ENCODE results near the gene HDDC3.

Gene HDDC3

DNA sequence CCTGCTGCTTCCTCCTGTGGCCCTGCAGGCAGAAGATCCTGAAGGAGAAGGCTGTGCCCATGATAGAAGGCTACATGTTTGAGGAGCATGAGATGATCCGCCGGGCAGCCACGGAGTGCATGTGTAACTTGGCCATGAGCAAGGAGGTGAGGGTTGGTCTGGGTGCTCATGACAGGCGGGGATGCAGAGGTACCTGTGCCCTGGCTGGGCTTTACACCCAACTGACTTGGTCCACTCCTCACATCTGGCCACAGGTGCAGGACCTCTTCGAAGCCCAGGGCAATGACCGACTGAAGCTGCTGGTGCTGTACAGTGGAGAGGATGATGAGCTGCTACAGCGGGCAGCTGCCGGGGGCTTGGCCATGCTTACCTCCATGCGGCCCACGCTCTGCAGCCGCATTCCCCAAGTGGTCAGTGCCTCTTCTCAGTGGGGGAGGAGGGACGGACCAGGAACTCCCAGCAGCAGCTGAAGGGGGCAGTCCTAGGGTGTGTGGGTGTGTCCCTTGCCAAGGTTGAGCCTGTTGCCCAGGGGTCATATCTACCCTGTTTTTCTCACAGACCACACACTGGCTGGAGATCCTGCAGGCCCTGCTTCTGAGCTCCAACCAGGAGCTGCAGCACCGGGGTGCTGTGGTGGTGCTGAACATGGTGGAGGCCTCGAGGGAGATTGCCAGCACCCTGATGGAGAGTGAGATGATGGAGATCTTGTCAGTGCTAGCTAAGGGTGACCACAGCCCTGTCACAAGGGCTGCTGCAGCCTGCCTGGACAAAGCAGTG is 20.7 kb upstream of the HDDC3 start:
- DNase-seq: no peak

- DNase-seq: no peak
Observed at GRCh38 chr15:90950676-90951075, 18.3 kb upstream of the HDDC3 start.

DNA sequence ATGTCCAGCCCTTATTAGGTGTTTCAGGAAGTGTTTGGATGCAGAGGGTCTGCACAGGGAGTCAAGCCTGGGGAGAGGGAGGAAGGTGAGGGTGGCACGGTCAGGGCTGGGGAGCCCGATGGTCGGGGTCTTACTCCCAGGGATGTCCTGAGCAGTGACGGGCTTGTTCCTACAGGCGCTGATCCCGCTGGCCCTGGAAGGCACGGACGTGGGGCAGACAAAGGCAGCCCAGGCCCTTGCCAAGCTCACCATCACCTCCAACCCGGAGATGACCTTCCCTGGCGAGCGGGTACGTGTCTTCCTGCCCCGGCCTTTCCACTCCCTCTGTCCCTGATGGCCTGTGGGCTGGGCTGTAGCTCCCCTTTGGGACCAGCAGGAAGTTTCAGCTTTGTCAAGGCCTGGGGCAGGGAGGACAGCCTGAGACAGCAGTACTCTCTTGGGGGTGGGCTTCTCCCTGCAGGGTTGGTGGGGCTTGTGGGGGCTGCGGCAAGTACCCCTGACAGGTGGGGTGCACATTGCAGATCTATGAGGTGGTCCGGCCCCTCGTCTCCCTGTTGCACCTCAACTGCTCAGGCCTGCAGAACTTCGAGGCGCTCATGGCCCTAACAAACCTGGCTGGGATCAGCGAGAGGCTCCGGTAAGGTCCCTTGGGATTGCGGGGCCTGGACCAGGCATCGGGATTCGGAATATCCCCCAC is 17.8 kb upstream of the HDDC3 start:
- DNase-seq: no peak

- DNase-seq: no peak
Observed at GRCh38 chr15:90948506-90948905, 16.2 kb upstream of the HDDC3 start.

GRCh38 chr15:90947577-90948357 is 15.4 kb upstream of the HDDC3 start:
- DNase-seq: no peak

GRCh38 chr15:90946941-90947576 is 14.7 kb upstream of the HDDC3 start:
- DNase-seq: no peak

DNA sequence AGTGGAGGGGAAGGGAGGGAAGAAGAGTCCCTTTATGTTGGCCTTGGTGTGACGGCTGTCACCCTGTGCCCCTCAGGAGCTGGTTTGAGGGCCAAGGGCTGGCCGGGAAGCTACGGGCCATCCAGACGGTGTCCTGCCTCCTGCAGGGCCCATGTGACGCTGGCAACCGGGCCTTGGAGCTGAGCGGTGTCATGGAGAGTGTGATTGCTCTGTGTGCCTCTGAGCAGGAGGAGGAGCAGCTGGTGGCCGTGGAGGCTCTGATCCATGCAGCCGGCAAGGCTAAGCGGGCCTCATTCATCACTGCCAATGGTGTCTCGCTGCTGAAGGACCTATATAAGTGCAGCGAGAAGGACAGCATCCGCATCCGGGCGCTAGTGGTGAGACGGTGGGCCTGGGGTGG is 14.2 kb upstream of the HDDC3 start:
- no peak for DNase-seq

DNA sequence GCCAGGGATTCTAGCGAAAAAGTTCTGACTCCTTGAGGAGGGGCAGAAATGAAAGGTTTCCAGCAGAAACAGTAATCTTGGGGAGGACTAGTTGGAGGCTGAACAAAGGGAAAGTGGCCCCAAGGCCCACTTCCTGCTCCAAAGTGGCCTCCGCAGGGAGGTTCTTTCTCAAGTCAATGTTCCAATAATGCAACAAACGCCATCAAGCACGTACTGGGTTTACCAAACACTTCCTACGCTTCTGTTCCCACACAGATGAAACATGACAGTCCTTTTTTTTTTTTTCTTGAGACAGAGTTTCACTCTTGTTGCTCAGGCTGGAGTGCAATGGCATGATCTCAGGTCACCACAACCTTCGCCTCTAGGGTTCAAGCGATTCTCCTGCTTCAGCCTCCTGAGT is 12.7 kb upstream of the HDDC3 start:
- DNase-seq: no peak

DNA sequence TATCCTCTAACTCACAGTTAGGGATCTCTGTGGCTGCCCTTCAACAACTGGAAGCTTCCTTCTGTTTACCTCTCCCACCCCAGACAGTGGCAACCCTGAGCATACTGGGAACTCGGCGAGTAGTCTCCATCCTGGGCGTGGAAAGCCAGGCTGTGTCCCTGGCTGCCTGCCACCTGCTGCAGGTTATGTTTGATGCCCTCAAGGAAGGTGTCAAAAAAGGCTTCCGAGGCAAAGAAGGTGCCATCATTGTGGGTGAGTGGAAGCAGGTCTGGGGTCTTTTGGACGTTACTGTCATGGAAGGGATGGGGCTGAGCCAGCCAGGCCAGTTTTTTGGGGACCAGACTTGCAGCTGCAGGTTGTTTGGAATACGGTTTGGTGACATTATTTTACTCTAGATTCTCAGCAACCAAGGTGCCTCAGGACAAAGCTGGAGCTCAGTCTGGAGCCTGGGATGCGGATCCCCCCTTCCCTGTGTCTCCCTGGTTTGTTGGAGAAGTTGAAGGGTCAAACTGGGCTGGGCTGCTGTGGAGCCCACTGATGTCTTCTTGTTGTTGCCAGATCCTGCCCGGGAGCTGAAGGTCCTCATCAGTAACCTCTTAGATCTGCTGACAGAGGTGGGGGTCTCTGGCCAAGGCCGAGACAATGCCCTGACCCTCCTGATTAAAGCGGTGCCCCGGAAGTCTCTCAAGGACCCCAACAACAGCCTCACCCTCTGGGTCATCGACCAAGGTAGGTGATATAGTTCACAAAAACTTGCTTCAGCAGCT is 10.2 kb upstream of the HDDC3 start:
- DNase-seq: no peak

GRCh38 chr15:90941038-90941437 is 8.7 kb upstream of the HDDC3 start:
- no peak for DNase-seq

- no peak for DNase-seq
Observed at GRCh38 chr15:90939756-90940155, 7.4 kb upstream of the HDDC3 start.

DNA sequence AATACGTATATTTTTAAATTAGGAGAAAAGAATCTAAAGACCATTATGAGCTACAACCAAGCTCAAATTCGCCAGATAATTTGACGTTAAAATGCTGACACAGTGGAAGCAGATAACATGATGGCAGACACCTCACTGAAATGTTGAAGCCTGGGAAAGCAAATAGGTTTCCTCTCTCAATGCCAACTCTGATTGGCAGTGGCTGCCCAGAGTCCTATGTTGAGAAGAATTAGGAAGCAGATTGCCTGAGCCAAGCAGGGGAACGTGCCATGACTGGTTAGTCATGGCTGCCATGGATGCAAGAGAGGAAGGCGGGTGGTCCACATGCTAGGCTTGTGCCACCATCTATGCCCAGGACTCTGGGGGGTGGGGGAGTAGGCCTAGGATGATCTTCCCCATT is 5.9 kb upstream of the HDDC3 start:
- no peak for DNase-seq

DNA sequence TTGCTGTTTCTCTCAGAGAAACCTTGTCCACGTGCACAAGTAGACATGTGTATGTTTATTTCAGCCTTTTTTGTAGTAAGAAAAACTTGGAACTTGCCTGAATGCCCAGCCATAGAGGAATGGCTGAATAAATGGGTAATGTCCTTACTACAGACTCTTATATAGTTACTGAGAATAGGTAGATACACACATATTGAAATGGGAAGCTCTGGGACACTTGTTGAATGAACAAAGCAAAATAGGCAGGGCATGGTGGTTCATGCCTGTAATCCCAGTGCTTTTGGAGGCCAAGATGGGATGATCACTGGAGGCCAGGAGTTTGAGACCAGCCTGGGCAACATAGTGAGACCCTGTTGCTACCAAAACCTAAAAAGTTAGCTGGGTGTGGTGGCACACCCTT is 4.5 kb upstream of the HDDC3 start:
- no peak for DNase-seq

DNA sequence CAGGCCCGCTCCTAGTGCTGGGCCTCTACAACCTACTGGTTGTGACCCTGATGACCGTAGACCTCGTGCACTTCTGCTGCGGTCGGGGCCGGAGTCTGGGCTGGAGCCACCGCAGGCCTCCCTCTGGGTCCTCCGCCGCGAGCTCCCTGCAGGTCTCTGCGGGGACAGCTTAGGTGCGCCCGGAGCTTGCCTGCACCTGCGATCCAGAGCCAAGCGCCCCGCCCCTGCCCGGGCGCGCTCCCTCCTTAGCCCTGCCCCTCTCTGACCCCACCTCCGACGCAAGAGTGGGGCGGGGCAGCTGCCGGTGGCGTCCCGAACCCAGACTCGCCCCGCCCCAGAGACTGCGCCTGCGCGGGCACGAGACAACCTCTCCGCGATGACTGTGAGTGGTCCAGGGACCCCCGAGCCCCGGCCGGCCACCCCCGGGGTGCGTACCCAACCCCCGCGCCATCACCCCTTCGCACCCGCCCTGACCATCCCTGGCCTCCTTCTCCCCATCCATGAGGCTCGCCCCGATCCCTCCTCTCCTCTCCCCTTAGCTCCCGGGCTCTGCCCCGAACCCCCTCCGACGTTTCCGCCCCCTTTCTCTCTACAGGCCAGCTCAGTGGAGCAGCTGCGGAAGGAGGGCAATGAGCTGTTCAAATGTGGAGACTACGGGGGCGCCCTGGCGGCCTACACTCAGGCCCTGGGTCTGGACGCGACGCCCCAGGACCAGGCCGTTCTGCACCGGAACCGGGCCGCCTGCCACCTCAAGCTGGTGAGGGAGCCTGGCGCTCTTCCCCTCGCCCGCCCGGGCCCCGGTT is 2.8 kb upstream of the HDDC3 start, which contains the start of gene UNC45A:
Gene UNC45A, plus strand, starts transcription at position 337 of the 803 bp plus-strand sequence. Its CDS starts 40 bp downstream, at position 377.
- peak; percentile 87 for DNase-seq

DNA sequence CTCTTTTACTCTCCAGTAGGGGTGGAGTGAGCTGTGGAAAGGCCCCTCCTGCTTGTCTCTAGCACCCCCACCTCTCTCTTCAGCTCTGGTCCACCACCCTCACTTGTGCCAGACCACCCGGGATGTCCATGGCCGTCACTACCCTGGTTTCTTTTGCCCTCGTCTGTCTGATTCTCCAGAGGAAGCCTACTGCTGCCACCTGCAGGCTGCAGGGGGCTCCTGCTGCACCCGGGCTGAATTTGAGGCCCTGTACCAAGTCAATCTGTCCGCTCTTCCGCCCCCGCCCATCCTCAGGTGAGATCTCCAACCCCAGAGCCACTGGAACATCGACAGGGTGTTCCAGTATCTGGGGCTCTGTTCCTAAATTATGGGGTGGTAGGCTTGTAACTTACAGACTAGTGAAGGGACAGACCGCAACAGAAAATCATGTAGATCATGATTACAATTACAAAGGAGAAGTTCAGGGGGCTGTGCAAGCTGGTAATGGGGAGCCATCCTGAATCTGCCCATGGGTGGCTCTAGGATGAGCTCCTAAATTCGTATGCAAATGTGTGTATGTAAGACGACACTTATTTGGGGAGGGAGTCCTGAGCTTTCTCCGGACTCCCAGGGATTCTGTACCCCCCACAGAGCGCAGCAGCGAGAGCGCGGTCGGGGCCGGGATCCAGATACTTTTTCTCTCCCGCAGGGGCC is 2.1 kb upstream of the HDDC3 start:
- peak; percentile 79 for DNase-seq

DNA sequence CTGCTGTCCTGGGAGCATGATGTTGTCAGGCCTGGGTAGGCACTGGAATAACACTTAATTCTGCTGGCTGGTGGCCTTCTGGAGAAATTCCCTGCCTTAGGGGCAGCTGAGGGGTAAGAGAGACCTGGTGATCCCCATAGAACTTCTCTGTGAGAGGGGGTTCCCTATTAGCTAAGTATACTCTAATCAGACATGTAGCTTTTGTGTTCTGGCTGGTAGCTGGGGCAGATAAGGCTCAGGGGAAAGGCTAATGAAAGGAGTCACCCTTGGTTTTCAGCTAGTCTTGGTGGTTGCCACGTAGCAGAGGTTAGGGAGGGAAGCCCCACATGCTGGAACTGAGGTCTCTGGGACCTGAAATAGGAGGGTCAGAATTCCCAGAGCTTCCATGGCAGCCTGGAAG is 952 bp upstream of the HDDC3 start:
- no peak for DNase-seq

DNA sequence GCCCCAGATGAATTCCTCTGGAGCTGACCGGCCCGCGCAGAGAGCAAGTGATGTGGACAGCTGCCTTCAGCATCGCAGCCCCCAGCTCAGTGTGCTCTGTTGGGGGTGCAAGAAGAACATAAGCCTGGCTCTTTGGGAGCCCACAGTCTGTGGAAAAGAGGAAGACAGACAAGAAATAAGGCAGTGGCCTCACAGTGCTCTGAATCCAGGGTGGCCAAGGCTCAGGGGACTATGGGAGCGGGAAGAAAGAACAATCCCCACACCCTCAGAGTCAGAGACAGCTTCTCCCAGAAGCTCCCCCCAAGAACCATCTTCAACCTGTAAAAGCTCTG is 277 bp upstream of the HDDC3 start:
- DNase-seq: no peak

- no peak for DNase-seq
Observed at GRCh38 chr15:90931575-90931827, 848 bp downstream of the HDDC3 start.

- no peak for DNase-seq
Observed at GRCh38 chr15:90930861-90931574, 1.3 kb downstream of the HDDC3 start.

- no peak for DNase-seq
Observed at GRCh38 chr15:90929246-90930019, 2.9 kb downstream of the HDDC3 start.

Measured in NCI-H510A (cell line).